ENCODE data around the gene EEF1AKMT3. TPM values are rescaled to one million over a fixed set of nuclear protein-coding genes. Genes with fewer than 3 reads are reported as not detected.

EEF1AKMT3 gene
- total RNA-seq, 1 experiment from 2014 or later: 5.0 TPM

- H3K27me3 ChIP-seq (ENCODE audit: insufficient read depth, low read length): no peaks in the 10 kb centered on the region
- H3K9me3 ChIP-seq (ENCODE audit: control insufficient read depth in 1 of 2, insufficient read depth in 1 of 2, low read depth in 1 of 2, low read length in 2 of 2): no peaks in the 10 kb centered on the region
- POLR2A ChIA-PET: no interaction called here
- no peak for DNase-seq (ENCODE audit: low read depth, low spot score)
- H3K79me2 ChIP-seq (ENCODE audit: insufficient read depth, low read length): no peaks in the 10 kb centered on the region
- H3K9ac ChIP-seq (ENCODE audit: low read length): no peak overlapping the region
- no TSS peak for BruUV-seq (replicated peaks)
- H4K20me1 ChIP-seq (ENCODE audit: insufficient read depth): no peaks in the 10 kb centered on the region
- H3K4me2 ChIP-seq (ENCODE audit: low read length): no peak overlapping the region
- peaks cover 7 to 34% of the 10 kb centered on the region in 2 experiments for H3K4me1 ChIP-seq (ENCODE audit: control insufficient read depth in 1 of 2, insufficient read depth in 2 of 2, low read length in 2 of 2)
- H3K4me3 ChIP-seq (replicated peaks in 1 of 2; ENCODE audit: low read depth in 1 of 2, low read length in 2 of 2): no peak overlapping the region
- H3K36me3 ChIP-seq (ENCODE audit: control insufficient read depth in 1 of 2, insufficient read depth in 2 of 2, low read length in 2 of 2): peaks cover 0 to 7% of the 10 kb centered on the region in 2 experiments; a peak in 2 of 4 replicates
- RAD21 ChIA-PET (ENCODE audit: low non-redundant PET in 1 of 2, low total read pairs in 2 of 2, uncharacterized antibody in 2 of 2, unreplicated experiment in 2 of 2): no interaction called here
- CTCF ChIA-PET: no interaction called here
- no peak overlapping the region for H3K27ac ChIP-seq (ENCODE audit: low read depth, low read length)
- no peak for ATAC-seq
- H2AFZ ChIP-seq (ENCODE audit: low read depth, low read length, poor library complexity, severe bottlenecking): no peak overlapping the region
- H3K9me2 ChIP-seq (ENCODE audit: insufficient read depth): no peaks in the 10 kb centered on the region
- intact Hi-C loops (cut with micrococcal nuclease): no loop called here
- TF ChIP-seq ZBTB33 (IDR thresholded peaks at IDR 0.05; ENCODE audit: extremely low read depth, insufficient replicate concordance, low read length) (no peak), POLR2A (IDR thresholded peaks at IDR 0.05; ENCODE audit: borderline replicate concordance, extremely low read depth, insufficient read depth, insufficient read length) (no peak), FOSL1 (IDR thresholded peaks at IDR 0.05; ENCODE audit: low read depth) (no peak), MAX (IDR thresholded peaks at IDR 0.05) (no peak), SP1 (IDR thresholded peaks at IDR 0.05; ENCODE audit: low read depth) (no peak), EGR1 (IDR thresholded peaks at IDR 0.05; ENCODE audit: low read depth) (no peak), SRF (IDR thresholded peaks at IDR 0.05; ENCODE audit: low read depth) (no peak), CBX3 (IDR thresholded peaks at IDR 0.05; ENCODE audit: low read depth) (no peak)
These were observed 10.0 kb upstream of the EEF1AKMT3 start for GRCh38 chr12:57762463-57762862.

Measured in HCT116 (cell line).